K562 (cell line): ENCODE measurements around the gene VANGL1. TPM values are rescaled to one million over a fixed set of nuclear protein-coding genes. Genes with fewer than 3 reads are reported as not detected.

ENCODE experiments used
- ATAC-seq: fragments of 200-7000 bp; cut with Tn5 transposase; 3 replicates; pipeline ENCODE4 v1.9.1; 2020; ENCODE audit warnings: moderate library complexity
- BruUV-seq: library from RNA; stranded (reverse); fragments of 400-500 nt; replicated peaks from 2 replicates; lab custom pipeline; 2021; lab: Mats Ljungman, UMichigan
- CTCF ChIA-PET: fragments of 300-600 bp; formaldehyde crosslinking; extraction: SDS; loops from one replicate; lab custom pipeline; 2021; ENCODE audit warnings: low intra/inter-chr PET ratio; lab: Yijun Ruan, JAX
- POLR2A ChIA-PET: fragments of 300-600, 350-650 bp; sonication (Branson Sonifier 250); formaldehyde crosslinking; extraction: SDS; loops from one replicate; lab custom pipeline; 2021; ENCODE audit warnings: antibody characterized with exemption, inconsistent platforms; lab: Yijun Ruan, JAX
- DNase-seq, 4 experiments: peaks; one replicate each; pipeline versions ENCODE4 v3.0.0 to v3.0.0-alpha.2; 2011 to 2018; ENCODE audit warnings: low spot score in 3 of 4, mixed read lengths in 3 of 4; ENCODE audit errors: extremely low read depth in 1 of 4
- FAIRE-seq: peaks from 2 replicates; lab custom pipeline; 2011; peaks lifted over from hg19 to GRCh38; lab: Jason Lieb, UNC
- H2AFZ ChIP-seq: 2 replicates; pipeline ENCODE4 v1.6.0; 2011; ENCODE audit warnings: low read depth, low read length, control low read depth, inconsistent platforms
- H3K27ac ChIP-seq: fragments of 200-600 bp; 3 replicates; pipeline ENCODE4 v1.8.0; 2011; ENCODE audit warnings: low read depth, mild to moderate bottlenecking, control low read depth, inconsistent platforms, low read length, moderate library complexity, mixed read lengths; ENCODE audit errors: extremely low read depth
- H3K27me3 ChIP-seq, 2 experiments: fragments of 300-600 bp in 1 of 2; 2 replicates in 1 of 2; 3 replicates in 1 of 2; pipeline versions ENCODE4 v1.6.0 to v1.8.0; 2011; ENCODE audit warnings: inconsistent platforms in 2 of 2, low read length in 2 of 2, mild to moderate bottlenecking in 1 of 2, mixed read lengths in 1 of 2, moderate library complexity in 1 of 2; ENCODE audit not compliant: control insufficient read depth in 2 of 2, insufficient read depth in 2 of 2
- H3K36me3 ChIP-seq: fragments of 300-600 bp; 3 replicates; pipeline ENCODE4 v1.8.0; 2011; ENCODE audit warnings: mild to moderate bottlenecking, low read length, inconsistent platforms; ENCODE audit not compliant: control insufficient read depth, insufficient read depth
- H3K4me1 ChIP-seq, 2 experiments: fragments of 200-600 bp in 1 of 2; replicated peaks in 1 of 2; 2 replicates in 1 of 2; 3 replicates in 1 of 2; pipeline versions ENCODE4 v1.5.1 to v1.8.0; 2011; ENCODE audit warnings: inconsistent platforms in 2 of 2, low read length in 2 of 2, mild to moderate bottlenecking in 1 of 2, mixed read lengths in 1 of 2, moderate library complexity in 1 of 2; ENCODE audit not compliant: control insufficient read depth in 2 of 2, insufficient read depth in 2 of 2
- H3K4me2 ChIP-seq: 2 replicates; pipeline ENCODE4 v1.6.1; 2011; ENCODE audit warnings: low read length, control low read depth, inconsistent platforms, mixed read lengths; ENCODE audit not compliant: insufficient read depth
- H3K4me3 ChIP-seq: fragments of 200-600 bp; sonication (generic), shearing (Covaris generic); 2 replicates; pipeline ENCODE4 v1.5.1; 2016; ENCODE audit warnings: control low read depth, inconsistent platforms
- H3K79me2 ChIP-seq: fragments of 200-600 bp; 3 replicates; pipeline ENCODE4 v1.8.0; 2011; ENCODE audit warnings: low read length, inconsistent platforms; ENCODE audit not compliant: control insufficient read depth, insufficient read depth
- H3K9ac ChIP-seq, 2 experiments: 2 replicates each; pipeline versions ENCODE4 v1.6.0 to v1.6.1; 2011; ENCODE audit warnings: low read depth in 2 of 2, low read length in 2 of 2, control low read depth in 1 of 2, inconsistent platforms in 1 of 2, mild to moderate bottlenecking in 1 of 2, mixed read lengths in 1 of 2; ENCODE audit not compliant: insufficient read depth in 1 of 2
- H3K9me1 ChIP-seq: one replicate; pipeline ENCODE4 v1.6.0; 2011; ENCODE audit warnings: inconsistent platforms, mild to moderate bottlenecking, low read length, moderate library complexity; ENCODE audit not compliant: control insufficient read depth, insufficient read depth
- H3K9me3 ChIP-seq: replicated peaks from 2 replicates; pipeline ENCODE4 v1.5.1; 2011; ENCODE audit warnings: low read depth, low read length, inconsistent platforms; ENCODE audit not compliant: control insufficient read depth, insufficient read depth
- H4K20me1 ChIP-seq: replicated peaks from 2 replicates; pipeline ENCODE4 v1.6.1; 2011; ENCODE audit warnings: low read length, inconsistent platforms, mixed read lengths; ENCODE audit not compliant: control insufficient read depth, insufficient read depth
- FOXJ2 ChIP-seq: fragments of 200-800 bp; sonication (Bioruptor generic); IDR thresholded peaks from 2 replicates; pipeline ENCODE4 v1.6.1; 2016; ENCODE audit warnings: missing genetic modification characterization, missing compliant biosample characterization
- ILF3 ChIP-seq: fragments of 450-650 bp; IDR thresholded peaks from 2 replicates; pipeline ENCODE4 v1.6.1; 2018; ENCODE audit warnings: antibody characterized with exemption, mild to moderate bottlenecking, moderate library complexity, borderline replicate concordance
- NELFE ChIP-seq: IDR thresholded peaks from 2 replicates; pipeline ENCODE4 v1.6.1; 2011; ENCODE audit warnings: mild to moderate bottlenecking; ENCODE audit not compliant: insufficient read depth, insufficient read length
- NFE2 ChIP-seq: IDR thresholded peaks from 2 replicates; pipeline ENCODE4 v1.6.1; 2014; ENCODE audit warnings: antibody characterized with exemption, low read depth
- POLR3A ChIP-seq: IDR thresholded peaks from 2 replicates; pipeline ENCODE4 v1.6.1; 2011; ENCODE audit warnings: borderline replicate concordance, mild to moderate bottlenecking, moderate library complexity; ENCODE audit not compliant: insufficient read length, insufficient read depth; ENCODE audit errors: extremely low read depth
- RFX1 ChIP-seq: fragments of 450-650 bp; IDR thresholded peaks from 2 replicates; pipeline ENCODE4 v1.6.1; 2016; ENCODE audit warnings: mild to moderate bottlenecking, moderate library complexity
- ZNF316 ChIP-seq: fragments of 450-650 bp; IDR thresholded peaks from 2 replicates; pipeline ENCODE4 v1.6.1; 2016
- ZNF589 ChIP-seq: fragments of 200-800 bp; sonication (Bioruptor generic); IDR thresholded peaks from 2 replicates; pipeline ENCODE4 v1.6.1; 2016; ENCODE audit warnings: low read depth, missing genetic modification characterization, missing compliant biosample characterization
- WGBS: fragments of 100-300 bp; shearing (Covaris generic); methylation state at CpG from one replicate; pipeline ENCODE4 v1.1.6; 2016; ENCODE audit warnings: low coverage, mixed read lengths; ENCODE audit not compliant: insufficient coverage; ENCODE audit errors: missing lambda C conversion rate; 5-methylcytosine and 5-hydroxymethylcytosine counted together
- in situ Hi-C: fragments of 300-500 bp; cut with MboI; formaldehyde crosslinking; loops from 4 replicates; pipeline ENCODE4 v1.15.0; 2018; ENCODE audit warnings: inconsistent platforms, mixed read lengths
- intact Hi-C: fragments of 100-400 bp; cut with micrococcal nuclease; formaldehyde crosslinking; loops from 2 replicates; pipeline ENCODE4 v1.14.2; 2022
- polyA plus RNA-seq, 8 experiments: library from polyadenylated mRNA; depleted of rRNA in 4 of 8; stranded (reverse) in 5 of 8; unstranded in 3 of 8; fragments of >200 nt; fragmentation: Nextera tagmentation in 2 of 8; fragmentation: Illumina TruSeq in 1 of 8; extraction: Ambion mirVana in 2 of 8; extraction: Trizol in 1 of 8; gene quantifications; 2 replicates each; pipeline versions ENCODE4 v1.2.1 to v1.2.3, GENCODE V29; 2011 to 2014; ENCODE audit warnings: inconsistent platforms in 1 of 8, missing spikeins in 1 of 8
- total RNA-seq, 7 experiments: library from RNA; depleted of rRNA in 6 of 7; stranded (reverse); fragments of >200 nt in 6 of 7; fragmentation: Illumina TruSeq in 2 of 7; extraction: Trizol in 2 of 7; gene quantifications; 2 replicates each; pipeline versions ENCODE4 v1.2.1 to v1.2.3, GENCODE V29; 2011 to 2021; ENCODE audit warnings: low replicate concordance in 1 of 7
- TF ChIP-seq, protein P1 (sequence below): fragments of 250-450 bp; sonication (Bioruptor Pico); IDR thresholded peaks from 2 replicates; pipeline ENCODE4 v1.8.0; 2022; ENCODE audit warnings: moderate library complexity, mild to moderate bottlenecking, inconsistent platforms

The VANGL1 gene
- total and polyA plus RNA-seq, 9 of the 15 experiments (the other 6 are each of a cell fraction or from before 2014, with no cell fraction given): 0.90 to 12.8 (median 9.6) TPM

DNA sequence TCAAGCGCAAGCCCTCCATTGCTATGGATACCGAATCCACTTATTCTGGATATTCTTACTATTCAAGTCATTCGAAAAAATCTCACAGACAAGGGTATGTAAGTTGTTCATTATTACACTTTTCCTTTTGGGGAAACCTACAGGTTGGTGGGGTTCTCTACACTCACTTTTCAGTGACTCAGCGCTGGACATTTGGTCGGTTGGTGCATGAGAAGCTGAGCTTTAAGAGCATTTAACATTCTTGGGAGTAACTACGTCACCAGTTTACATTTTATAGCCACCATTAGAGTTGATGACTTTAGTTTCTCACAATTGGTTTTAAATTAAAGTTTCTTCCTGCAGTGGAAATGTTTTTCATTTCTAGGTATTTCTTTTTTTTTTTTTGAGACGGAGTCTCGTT is 9.6 kb downstream of the VANGL1 start:
- Histone ChIP-seq H3K9ac (peak overlapping the region in 1 of 2 experiments; percentile 44; a peak in 2 of 4 replicates), H2AFZ (peak overlapping the region; percentile 25), H3K4me1 (peaks cover 44 to 76% of the 10 kb centered on the region in 2 experiments), H3K36me3 (peaks cover 48% of the 10 kb centered on the region), H3K4me3 (no peak overlapping the region), H3K79me2 (peaks cover 86% of the 10 kb centered on the region), H3K27ac (peak overlapping the region; percentile 80), H3K9me1 (peaks cover 3% of the 10 kb centered on the region), H3K4me2 (peak overlapping the region; percentile 82), H4K20me1 (no peaks in the 10 kb centered on the region; the same call in 1 of the 2 replicates), H3K27me3 (no peaks in the 10 kb centered on the region), H3K9me3 (no peaks in the 10 kb centered on the region)
- WGBS: 54% methylated on average over 8 of the region's 8 CpGs
- in situ Hi-C loops (no loop called here), intact Hi-C loops (no loop called here)
- no TSS peak for BruUV-seq
- ChIA-PET CTCF (interaction anchor here (0.6 kb wide), 1 partner anchor 876 kb away, joined by 3 read pairs; no protein-coding TSS in a partner anchor), POLR2A (interaction anchor here (1.1 kb wide), 1 partner anchor 8 kb away, joined by 4 read pairs; no protein-coding TSS in a partner anchor)
- DNase-seq: peak in 3 of 4 experiments; percentile 24 to 49 (median 32)
- TF ChIP-seq POLR3A (no peak), NFE2 (peak; percentile 62), ILF3 (no peak), ZNF316 (peak; percentile 23; the same call in 1 of the 2 replicates), NELFE (no peak), RFX1 (peak; percentile 61), ZNF589 (CRISPR knock-in tag) (0 out of 2 replicates have a peak, but pooled peaks have one; percentile 30), FOXJ2 (tag) (no peak)
- TF ChIP-seq, protein P1, sequence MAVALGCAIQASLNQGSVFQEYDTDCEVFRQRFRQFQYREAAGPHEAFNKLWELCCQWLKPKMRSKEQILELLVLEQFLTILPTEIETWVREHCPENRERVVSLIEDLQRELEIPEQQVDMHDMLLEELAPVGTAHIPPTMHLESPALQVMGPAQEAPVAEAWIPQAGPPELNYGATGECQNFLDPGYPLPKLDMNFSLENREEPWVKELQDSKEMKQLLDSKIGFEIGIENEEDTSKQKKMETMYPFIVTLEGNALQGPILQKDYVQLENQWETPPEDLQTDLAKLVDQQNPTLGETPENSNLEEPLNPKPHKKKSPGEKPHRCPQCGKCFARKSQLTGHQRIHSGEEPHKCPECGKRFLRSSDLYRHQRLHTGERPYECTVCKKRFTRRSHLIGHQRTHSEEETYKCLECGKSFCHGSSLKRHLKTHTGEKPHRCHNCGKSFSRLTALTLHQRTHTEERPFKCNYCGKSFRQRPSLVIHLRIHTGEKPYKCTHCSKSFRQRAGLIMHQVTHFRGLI (CRISPR knock-in tag): no peak
- no peak for FAIRE-seq
- no peak for ATAC-seq
